Type B pancreatic cell (in vitro differentiated cells): ENCODE results near the gene VDR. TPM values are rescaled to one million over a fixed set of nuclear protein-coding genes. Genes with fewer than 3 reads are reported as not detected.

Source experiments
- DNase-seq: peaks from one replicate; pipeline ENCODE4 v3.0.0; 2021; ENCODE audit warnings: mixed read lengths; ENCODE audit not compliant: unreplicated experiment; ENCODE audit errors: extremely low spot score
- H3K27ac Mint-ChIP-seq: 2 replicates; pipeline ENCODE4 v1.8.0; 2021; ENCODE audit warnings: mild to moderate bottlenecking, mixed read lengths
- H3K27me3 Mint-ChIP-seq: 2 replicates; pipeline ENCODE4 v1.8.0; 2021; ENCODE audit warnings: mixed read lengths
- H3K36me3 Mint-ChIP-seq: 2 replicates; pipeline ENCODE4 v1.8.0; 2021; ENCODE audit warnings: mixed read lengths
- H3K4me1 Mint-ChIP-seq: one replicate; pipeline ENCODE4 v1.8.0; 2021; ENCODE audit warnings: mixed read lengths; ENCODE audit not compliant: unreplicated experiment
- H3K4me3 Mint-ChIP-seq: 2 replicates; pipeline ENCODE4 v1.8.0; 2021; ENCODE audit warnings: mild to moderate bottlenecking, mixed read lengths
- H3K9me3 Mint-ChIP-seq: 2 replicates; pipeline ENCODE4 v1.8.0; 2021; ENCODE audit warnings: mixed read lengths
- CTCF ChIP-seq: fragments of 200-600 bp; sonication (generic); conservative IDR thresholded peaks from 2 replicates; pipeline ENCODE4 v1.5.0; 2021; ENCODE audit warnings: antibody characterized with exemption, mild to moderate bottlenecking
- total RNA-seq: library from RNA; stranded (reverse); gene quantifications from 2 replicates; pipeline ENCODE4 v1.2.1, GENCODE V29; 2021; ENCODE audit warnings: low replicate concordance

The VDR gene
- total RNA-seq, 1 donor from 2014 or later, result 0.77 TPM

- no peak for TF ChIP-seq CTCF
- Mint-ChIP-seq H3K9me3 (no peaks in the 10 kb centered on the region), H3K4me3 (no peak overlapping the region), H3K4me1 (peaks cover 7% of the 10 kb centered on the region), H3K36me3 (no peaks in the 10 kb centered on the region), H3K27me3 (peaks cover 28% of the 10 kb centered on the region), H3K27ac (no peak overlapping the region)
- DNase-seq, result no peak
These were observed 8.8 kb downstream of the VDR start for GRCh38 chr12:47896022-47896421.

- H3K4me1 Mint-ChIP-seq, result peaks cover 8% of the 10 kb centered on the region
These were observed 10.1 kb downstream of the VDR start for GRCh38 chr12:47894652-47895051.

GRCh38 chr12:47894068-47894467 lies 10.7 kb downstream of the VDR start:
- Mint-ChIP-seq H3K27me3 (peaks cover 17% of the 10 kb centered on the region), H3K27ac (no peak overlapping the region), H3K36me3 (no peaks in the 10 kb centered on the region), H3K9me3 (no peaks in the 10 kb centered on the region), H3K4me3 (no peak overlapping the region), H3K4me1 (peaks cover 12% of the 10 kb centered on the region)
- TF ChIP-seq CTCF, result no peak
- no peak for DNase-seq

More at GRCh38 chr12:47894652-47895051, 10.1 kb downstream of the VDR start:
- no peak overlapping the region for H3K4me3 Mint-ChIP-seq
- H3K27ac Mint-ChIP-seq, result no peak overlapping the region
- TF ChIP-seq CTCF, result no peak
- no peak for DNase-seq
- H3K27me3 Mint-ChIP-seq, result peaks cover 19% of the 10 kb centered on the region
- no peaks in the 10 kb centered on the region for H3K36me3 Mint-ChIP-seq
- no peaks in the 10 kb centered on the region for H3K9me3 Mint-ChIP-seq

- Mint-ChIP-seq H3K27me3 (peaks cover 13% of the 10 kb centered on the region), H3K36me3 (no peaks in the 10 kb centered on the region)
- DNase-seq, result no peak
These were observed 12.0 kb downstream of the VDR start for GRCh38 chr12:47892819-47893218.

GRCh38 chr12:47891356-47891755 lies 13.4 kb downstream of the VDR start:
- Mint-ChIP-seq H3K27ac (no peak overlapping the region), H3K36me3 (no peaks in the 10 kb centered on the region), H3K27me3 (peaks cover 10% of the 10 kb centered on the region), H3K4me3 (no peak overlapping the region), H3K4me1 (peaks cover 16% of the 10 kb centered on the region), H3K9me3 (no peaks in the 10 kb centered on the region)
- TF ChIP-seq CTCF, result no peak
- DNase-seq, result no peak

More at GRCh38 chr12:47892819-47893218, 12.0 kb downstream of the VDR start:
- Mint-ChIP-seq H3K4me3 (no peak overlapping the region), H3K27ac (no peak overlapping the region), H3K4me1 (peaks cover 16% of the 10 kb centered on the region), H3K9me3 (no peaks in the 10 kb centered on the region)
- no peak for TF ChIP-seq CTCF

GRCh38 chr12:47889040-47889439 lies 15.8 kb downstream of the VDR start:
- Mint-ChIP-seq H3K27ac (no peak overlapping the region), H3K27me3 (peaks cover 7% of the 10 kb centered on the region), H3K36me3 (no peaks in the 10 kb centered on the region), H3K4me3 (no peak overlapping the region), H3K4me1 (peaks cover 16% of the 10 kb centered on the region), H3K9me3 (no peaks in the 10 kb centered on the region)
- DNase-seq, result no peak
- no peak for TF ChIP-seq CTCF
